ENCODE results near the gene KCNV2. TPM values are rescaled to one million over a fixed set of nuclear protein-coding genes. Genes with fewer than 3 reads are reported as not detected.
"Not testable (repeated sequence)": the region's sequence is repeated elsewhere in the genome, so short reads cannot be mapped to it uniquely, and the experiment has no call there.

KCNV2 gene
- total RNA-seq = not detected in 2 replicates

- DNase-seq (ENCODE audit: extremely low read depth, low read depth, low spot score) = no peak
Observed at GRCh38 chr9:2717385-2717784, at the start of gene KCNV2. KCNV2 (plus strand) TSS chr9:2717510; CDS start chr9:2717740, 230 bp downstream.

- no peak for DNase-seq (ENCODE audit: extremely low read depth, low read depth, low spot score)
Observed at GRCh38 chr9:2673161-2673560, 44.1 kb upstream of the KCNV2 start.

GRCh38 chr9:2674141-2674824, 43.0 kb upstream of the KCNV2 start:
- DNase-seq (ENCODE audit: extremely low read depth, low read depth, low spot score) = no peak

GRCh38 chr9:2675834-2676233, 41.5 kb upstream of the KCNV2 start:
- no peak for DNase-seq (ENCODE audit: extremely low read depth, low read depth, low spot score)

- no peak for DNase-seq (ENCODE audit: extremely low read depth, low read depth, low spot score)
Observed at GRCh38 chr9:2676466-2676865, 40.8 kb upstream of the KCNV2 start.

GRCh38 chr9:2677915-2678889, 39.1 kb upstream of the KCNV2 start:
- no peak for DNase-seq (ENCODE audit: extremely low read depth, low read depth, low spot score)

- DNase-seq (ENCODE audit: extremely low read depth, low read depth, low spot score) = no peak
Observed at GRCh38 chr9:2679011-2679410, 38.3 kb upstream of the KCNV2 start.

- no peak for DNase-seq (ENCODE audit: extremely low read depth, low read depth, low spot score)
Observed at GRCh38 chr9:2681981-2682380, 35.3 kb upstream of the KCNV2 start.

- DNase-seq (ENCODE audit: extremely low read depth, low read depth, low spot score) = no peak
Observed at GRCh38 chr9:2686911-2687310, 30.4 kb upstream of the KCNV2 start.

GRCh38 chr9:2688636-2689035, 28.7 kb upstream of the KCNV2 start:
- no peak for DNase-seq (ENCODE audit: extremely low read depth, low read depth, low spot score)

- no peak for DNase-seq (ENCODE audit: extremely low read depth, low read depth, low spot score)
Observed at GRCh38 chr9:2691212-2691611, 26.1 kb upstream of the KCNV2 start.

GRCh38 chr9:2691626-2692025, 25.7 kb upstream of the KCNV2 start:
- DNase-seq (ENCODE audit: extremely low read depth, low read depth, low spot score) = peak; percentile 69

- DNase-seq (ENCODE audit: extremely low read depth, low read depth, low spot score) = no peak
Observed at GRCh38 chr9:2693056-2693455, 24.3 kb upstream of the KCNV2 start.

- DNase-seq (ENCODE audit: extremely low read depth, low read depth, low spot score) = no peak
Observed at GRCh38 chr9:2697492-2697891, 19.8 kb upstream of the KCNV2 start.

GRCh38 chr9:2700398-2700797, 16.9 kb upstream of the KCNV2 start:
- no peak for DNase-seq (ENCODE audit: extremely low read depth, low read depth, low spot score)

- no peak for DNase-seq (ENCODE audit: extremely low read depth, low read depth, low spot score)
Observed at GRCh38 chr9:2700909-2701550, 16.3 kb upstream of the KCNV2 start.

- DNase-seq (ENCODE audit: extremely low read depth, low read depth, low spot score) = no peak
Observed at GRCh38 chr9:2704504-2704903, 12.8 kb upstream of the KCNV2 start.

- DNase-seq (ENCODE audit: extremely low read depth, low read depth, low spot score) = not testable (repeated sequence)
Observed at GRCh38 chr9:2707256-2707655, 10.1 kb upstream of the KCNV2 start.

GRCh38 chr9:2709645-2710101, 7.6 kb upstream of the KCNV2 start:
- DNase-seq (ENCODE audit: extremely low read depth, low read depth, low spot score) = no peak

- DNase-seq (ENCODE audit: extremely low read depth, low read depth, low spot score) = no peak
Observed at GRCh38 chr9:2711716-2712115, 5.6 kb upstream of the KCNV2 start.

- no peak for DNase-seq (ENCODE audit: extremely low read depth, low read depth, low spot score)
Observed at GRCh38 chr9:2718001-2718697, 839 bp downstream of the KCNV2 start.

Data from glomerular endothelial cell (primary cell).